ENCODE data around the gene MCF2L2.

The MCF2L2 gene

GRCh38 chr3:183317886-183318865 is 110.2 kb downstream of the MCF2L2 start:
- H3K4me3 ChIP-seq (ENCODE audit: low read depth, low read length) = no peak overlapping the region
- no peak for TF ChIP-seq CTCF (IDR thresholded peaks at IDR 0.05; ENCODE audit: low read depth, low read length, missing control alignments)
- DNase-seq (ENCODE audit: low read depth) = peak; percentile 32
- in situ Hi-C loops (cut with HindIII; ENCODE audit: low sequenced_read_pairs) = no loop called here

- in situ Hi-C loops (cut with HindIII; ENCODE audit: low sequenced_read_pairs) = no loop called here
- no peak for DNase-seq (ENCODE audit: low read depth)
- TF ChIP-seq CTCF (IDR thresholded peaks at IDR 0.05; ENCODE audit: low read depth, low read length, missing control alignments) = no peak
- no peak overlapping the region for H3K4me3 ChIP-seq (ENCODE audit: low read depth, low read length)
Measured at GRCh38 chr3:183317271-183317670, 111.1 kb downstream of the MCF2L2 start.

GRCh38 chr3:183315739-183316138 is 112.7 kb downstream of the MCF2L2 start:
- no peak overlapping the region for H3K4me3 ChIP-seq (ENCODE audit: low read depth, low read length)
- TF ChIP-seq CTCF (IDR thresholded peaks at IDR 0.05; ENCODE audit: low read depth, low read length, missing control alignments) = no peak
- DNase-seq (ENCODE audit: low read depth) = no peak
- in situ Hi-C loops (cut with HindIII; ENCODE audit: low sequenced_read_pairs) = no loop called here

GRCh38 chr3:183313764-183314163 is 114.7 kb downstream of the MCF2L2 start:
- no peak for DNase-seq (ENCODE audit: low read depth)
- no peak overlapping the region for H3K4me3 ChIP-seq (ENCODE audit: low read depth, low read length)
- in situ Hi-C loops (cut with HindIII; ENCODE audit: low sequenced_read_pairs) = no loop called here
- no peak for TF ChIP-seq CTCF (IDR thresholded peaks at IDR 0.05; ENCODE audit: low read depth, low read length, missing control alignments)

- in situ Hi-C loops (cut with HindIII; ENCODE audit: low sequenced_read_pairs) = no loop called here
- TF ChIP-seq CTCF (IDR thresholded peaks at IDR 0.05; ENCODE audit: low read depth, low read length, missing control alignments) = no peak
- DNase-seq (ENCODE audit: low read depth) = no peak
- H3K4me3 ChIP-seq (ENCODE audit: low read depth, low read length) = no peak overlapping the region
Measured at GRCh38 chr3:183313351-183313750, 115.1 kb downstream of the MCF2L2 start.

GRCh38 chr3:183312433-183312832 is 116.0 kb downstream of the MCF2L2 start:
- DNase-seq (ENCODE audit: low read depth) = no peak
- H3K4me3 ChIP-seq (ENCODE audit: low read depth, low read length) = no peak overlapping the region
- in situ Hi-C loops (cut with HindIII; ENCODE audit: low sequenced_read_pairs) = no loop called here
- TF ChIP-seq CTCF (IDR thresholded peaks at IDR 0.05; ENCODE audit: low read depth, low read length, missing control alignments) = no peak

Data from astrocyte of the cerebellum (primary cell).